ENCODE data around the gene CES2. TPM values are rescaled to one million over a fixed set of nuclear protein-coding genes. Genes with fewer than 3 reads are reported as not detected.

Gene CES2
- total RNA-seq, 1 donor: 23.8 TPM

GRCh38 chr16:66920924-66921680 lies 14.2 kb upstream of the CES2 start:
- H3K4me3 ChIP-seq (ENCODE audit: low read length): no peak overlapping the region
- H3K27me3 ChIP-seq (ENCODE audit: insufficient read depth, low read length): peaks cover 25% of the 10 kb centered on the region
- peaks cover 13% of the 10 kb centered on the region for H3K4me1 ChIP-seq (ENCODE audit: insufficient read depth, low read length)
- H3K9me3 ChIP-seq (ENCODE audit: low read depth, low read length): no peaks in the 10 kb centered on the region

GRCh38 chr16:66921729-66922450 lies 13.4 kb upstream of the CES2 start:
- no peak overlapping the region for H3K4me3 ChIP-seq (ENCODE audit: low read length)
- peaks cover 13% of the 10 kb centered on the region for H3K4me1 ChIP-seq (ENCODE audit: insufficient read depth, low read length)
- no peaks in the 10 kb centered on the region for H3K9me3 ChIP-seq (ENCODE audit: low read depth, low read length)
- peaks cover 29% of the 10 kb centered on the region for H3K27me3 ChIP-seq (ENCODE audit: insufficient read depth, low read length)

- peaks cover 29% of the 10 kb centered on the region for H3K27me3 ChIP-seq (ENCODE audit: insufficient read depth, low read length)
- H3K4me3 ChIP-seq (ENCODE audit: low read length): no peak overlapping the region
- H3K9me3 ChIP-seq (ENCODE audit: low read depth, low read length): no peaks in the 10 kb centered on the region
- H3K4me1 ChIP-seq (ENCODE audit: insufficient read depth, low read length): peaks cover 13% of the 10 kb centered on the region
These were observed 12.0 kb upstream of the CES2 start for GRCh38 chr16:66923247-66923731.

- Histone ChIP-seq H3K4me3 (ENCODE audit: low read length) (no peak overlapping the region), H3K4me1 (ENCODE audit: insufficient read depth, low read length) (peaks cover 13% of the 10 kb centered on the region), H3K9me3 (ENCODE audit: low read depth, low read length) (no peaks in the 10 kb centered on the region), H3K27me3 (ENCODE audit: insufficient read depth, low read length) (peaks cover 29% of the 10 kb centered on the region)
These were observed 11.4 kb upstream of the CES2 start for GRCh38 chr16:66923866-66924265.

GRCh38 chr16:66924527-66925321 lies 10.6 kb upstream of the CES2 start:
- Histone ChIP-seq H3K9me3 (ENCODE audit: low read depth, low read length) (no peaks in the 10 kb centered on the region), H3K4me1 (ENCODE audit: insufficient read depth, low read length) (peaks cover 13% of the 10 kb centered on the region), H3K4me3 (ENCODE audit: low read length) (no peak overlapping the region), H3K27me3 (ENCODE audit: insufficient read depth, low read length) (peaks cover 29% of the 10 kb centered on the region)

- peaks cover 29% of the 10 kb centered on the region for H3K27me3 ChIP-seq (ENCODE audit: insufficient read depth, low read length)
- no peak within 1 kb of the TSS for H3K4me3 ChIP-seq (ENCODE audit: low read length)
- H3K4me1 ChIP-seq (ENCODE audit: insufficient read depth, low read length): peaks cover 13% of the 10 kb centered on the region
- H3K9me3 ChIP-seq (ENCODE audit: low read depth, low read length): no peaks in the 10 kb centered on the region
These were observed 9.9 kb upstream of the CES2 start, which contains the start of gene RRAD for GRCh38 chr16:66925322-66925840. RRAD (minus strand) TSS chr16:66925535; CDS start chr16:66925179, 356 bp downstream.

- H3K4me3 ChIP-seq (ENCODE audit: low read length): no peak overlapping the region
- H3K27me3 ChIP-seq (ENCODE audit: insufficient read depth, low read length): peaks cover 29% of the 10 kb centered on the region
- no peaks in the 10 kb centered on the region for H3K9me3 ChIP-seq (ENCODE audit: low read depth, low read length)
- H3K4me1 ChIP-seq (ENCODE audit: insufficient read depth, low read length): peaks cover 13% of the 10 kb centered on the region
These were observed 9.0 kb upstream of the CES2 start for GRCh38 chr16:66926171-66926947.

GRCh38 chr16:66926961-66927436 lies 8.3 kb upstream of the CES2 start:
- peaks cover 29% of the 10 kb centered on the region for H3K27me3 ChIP-seq (ENCODE audit: insufficient read depth, low read length)

GRCh38 chr16:66927918-66928649 lies 7.2 kb upstream of the CES2 start:
- H3K27me3 ChIP-seq (ENCODE audit: insufficient read depth, low read length): peaks cover 29% of the 10 kb centered on the region
- H3K4me3 ChIP-seq (ENCODE audit: low read length): no peak overlapping the region

More at GRCh38 chr16:66926961-66927436, 8.3 kb upstream of the CES2 start:
- peaks cover 13% of the 10 kb centered on the region for H3K4me1 ChIP-seq (ENCODE audit: insufficient read depth, low read length)
- no peaks in the 10 kb centered on the region for H3K9me3 ChIP-seq (ENCODE audit: low read depth, low read length)
- H3K4me3 ChIP-seq (ENCODE audit: low read length): no peak overlapping the region

GRCh38 chr16:66928702-66929388 lies 6.5 kb upstream of the CES2 start:
- H3K4me3 ChIP-seq (ENCODE audit: low read length): no peak overlapping the region
- peaks cover 28% of the 10 kb centered on the region for H3K4me1 ChIP-seq (ENCODE audit: insufficient read depth, low read length)
- H3K27me3 ChIP-seq (ENCODE audit: insufficient read depth, low read length): peaks cover 24% of the 10 kb centered on the region
- H3K9me3 ChIP-seq (ENCODE audit: low read depth, low read length): no peaks in the 10 kb centered on the region

More at GRCh38 chr16:66927918-66928649, 7.2 kb upstream of the CES2 start:
- no peaks in the 10 kb centered on the region for H3K9me3 ChIP-seq (ENCODE audit: low read depth, low read length)
- peaks cover 20% of the 10 kb centered on the region for H3K4me1 ChIP-seq (ENCODE audit: insufficient read depth, low read length)

- H3K9me3 ChIP-seq (ENCODE audit: low read depth, low read length): no peaks in the 10 kb centered on the region
- peaks cover 13% of the 10 kb centered on the region for H3K27me3 ChIP-seq (ENCODE audit: insufficient read depth, low read length)
- H3K4me3 ChIP-seq (ENCODE audit: low read length): no peak overlapping the region
- H3K4me1 ChIP-seq (ENCODE audit: insufficient read depth, low read length): peaks cover 24% of the 10 kb centered on the region
These were observed 5.1 kb upstream of the CES2 start for GRCh38 chr16:66930189-66930588.

GRCh38 chr16:66931665-66932064 lies 3.7 kb upstream of the CES2 start:
- Histone ChIP-seq H3K4me3 (ENCODE audit: low read length) (no peak overlapping the region), H3K4me1 (ENCODE audit: insufficient read depth, low read length) (peaks cover 31% of the 10 kb centered on the region)

GRCh38 chr16:66932076-66932475 lies 3.2 kb upstream of the CES2 start:
- no peak overlapping the region for H3K4me3 ChIP-seq (ENCODE audit: low read length)
- H3K9me3 ChIP-seq (ENCODE audit: low read depth, low read length): no peaks in the 10 kb centered on the region
- H3K4me1 ChIP-seq (ENCODE audit: insufficient read depth, low read length): peaks cover 33% of the 10 kb centered on the region
- H3K27me3 ChIP-seq (ENCODE audit: insufficient read depth, low read length): no peaks in the 10 kb centered on the region

More at GRCh38 chr16:66931665-66932064, 3.7 kb upstream of the CES2 start:
- Histone ChIP-seq H3K9me3 (ENCODE audit: low read depth, low read length) (no peaks in the 10 kb centered on the region), H3K27me3 (ENCODE audit: insufficient read depth, low read length) (no peaks in the 10 kb centered on the region)
